Thyroid gland (tissue), 4 donors: ENCODE measurements around the gene GSTP1. TPM values are rescaled to one million over a fixed set of nuclear protein-coding genes. Genes with fewer than 3 reads are reported as not detected.
A peak's percentile ranks its signal among the peaks of the same experiment; 100 is the strongest.

Source experiments
- DNase-seq, 2 donors: peaks; one replicate each; pipeline ENCODE4 v3.0.0-alpha.2; 2019
- H3K27ac ChIP-seq, 3 donors: fragments of 200-600 bp; sonication (generic); 1 replicate in 2 of 3; 2 replicates in 1 of 3; pipeline ENCODE4 v1.5.1; 2016 to 2019; ENCODE audit warnings: mild to moderate bottlenecking in 1 of 3, moderate library complexity in 1 of 3
- H3K27me3 ChIP-seq: fragments of 200-600 bp; sonication (generic); one replicate; pipeline ENCODE4 v1.5.1; 2019
- H3K36me3 ChIP-seq, 2 donors: fragments of 200-600 bp; sonication (generic); one replicate each; pipeline ENCODE4 v1.5.1; 2016 to 2019
- H3K4me1 ChIP-seq, 2 donors: fragments of 200-600 bp; sonication (generic); one replicate each; pipeline ENCODE4 v1.5.1; 2017 to 2019
- H3K4me3 ChIP-seq, 3 donors: fragments of 200-600 bp; sonication (generic); replicated peaks in 1 of 3; 1 replicate in 2 of 3; 2 replicates in 1 of 3; pipeline ENCODE4 v1.5.1; 2016; ENCODE audit warnings: mild to moderate bottlenecking in 1 of 3
- H3K9me3 ChIP-seq: fragments of 200-600 bp; sonication (generic); one replicate; pipeline ENCODE4 v1.5.1; 2017
- POLR2A ChIP-seq, 2 donors: fragments of 450-650 bp; IDR thresholded peaks; one replicate each; pipeline ENCODE4 v1.6.1; 2017; ENCODE audit warnings: antibody characterized with exemption in 2 of 2, mild to moderate bottlenecking in 2 of 2, moderate library complexity in 1 of 2
- WGBS, 2 donors: methylation state at CpG; one replicate each; pipeline ENCODE4 v1.1.5; 2017; 5-methylcytosine and 5-hydroxymethylcytosine counted together
- intact Hi-C: fragments of 100-400 bp; cut with DNase I; formaldehyde crosslinking; loops from one replicate; pipeline ENCODE4 v1.15.1; 2023
- total RNA-seq, 4 donors: library from RNA; depleted of rRNA; stranded (reverse); fragments of >200 nt; gene quantifications; one replicate each; pipeline ENCODE4 v1.2.3, GENCODE V29; 2016
- TF ChIP-seq, protein P1 (sequence below), 6 experiments: fragments of 200-600 bp in 3 of 6; fragments of 450-650 bp in 3 of 6; sonication (generic) in 3 of 6; IDR thresholded peaks; one replicate each; pipeline ENCODE4 v1.5.1; 2016 to 2019; ENCODE audit warnings: antibody characterized with exemption in 6 of 6, mild to moderate bottlenecking in 2 of 6, inconsistent platforms in 1 of 6, moderate library complexity in 1 of 6

GSTP1 gene
- total RNA-seq, 4 donors from 2014 or later = 877 to 4,013 (median 1,716) TPM

DNA sequence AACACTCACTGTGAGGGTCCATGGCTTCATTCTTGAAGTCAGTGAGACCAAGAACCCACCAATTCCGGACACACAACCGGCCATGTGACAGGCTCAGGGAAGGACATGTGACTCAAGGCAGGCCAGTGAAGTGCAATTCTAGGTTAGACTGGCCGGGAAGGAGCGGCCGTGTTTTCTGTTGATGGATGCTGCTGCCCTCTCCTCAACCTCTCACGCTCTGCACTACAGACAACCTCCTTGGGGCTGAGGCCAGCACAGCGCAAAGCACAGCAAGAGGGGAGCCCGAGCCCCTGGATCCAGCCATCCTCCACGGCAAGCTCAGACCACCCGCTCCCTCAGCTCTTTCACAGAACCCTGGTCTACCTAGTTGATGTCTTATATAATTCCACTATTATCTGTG is 43.4 kb downstream of the GSTP1 start:
- no peak overlapping the region for H3K4me3 ChIP-seq
- no peak for DNase-seq
- H3K27ac ChIP-seq = no peak overlapping the region
- no peaks in the 10 kb centered on the region for H3K27me3 ChIP-seq
- intact Hi-C loops = no loop called here
- 91 to 93% methylated on average over 10 of the region's 10 CpGs for WGBS, 2 donors
- peaks cover 5 to 21% of the 10 kb centered on the region in 2 donors for H3K4me1 ChIP-seq
- H3K36me3 ChIP-seq = no peaks in the 10 kb centered on the region
- no peaks in the 10 kb centered on the region for H3K9me3 ChIP-seq
- TF ChIP-seq POLR2A (IDR thresholded peaks at IDR 0.05) = no peak
- TF ChIP-seq, protein P1, sequence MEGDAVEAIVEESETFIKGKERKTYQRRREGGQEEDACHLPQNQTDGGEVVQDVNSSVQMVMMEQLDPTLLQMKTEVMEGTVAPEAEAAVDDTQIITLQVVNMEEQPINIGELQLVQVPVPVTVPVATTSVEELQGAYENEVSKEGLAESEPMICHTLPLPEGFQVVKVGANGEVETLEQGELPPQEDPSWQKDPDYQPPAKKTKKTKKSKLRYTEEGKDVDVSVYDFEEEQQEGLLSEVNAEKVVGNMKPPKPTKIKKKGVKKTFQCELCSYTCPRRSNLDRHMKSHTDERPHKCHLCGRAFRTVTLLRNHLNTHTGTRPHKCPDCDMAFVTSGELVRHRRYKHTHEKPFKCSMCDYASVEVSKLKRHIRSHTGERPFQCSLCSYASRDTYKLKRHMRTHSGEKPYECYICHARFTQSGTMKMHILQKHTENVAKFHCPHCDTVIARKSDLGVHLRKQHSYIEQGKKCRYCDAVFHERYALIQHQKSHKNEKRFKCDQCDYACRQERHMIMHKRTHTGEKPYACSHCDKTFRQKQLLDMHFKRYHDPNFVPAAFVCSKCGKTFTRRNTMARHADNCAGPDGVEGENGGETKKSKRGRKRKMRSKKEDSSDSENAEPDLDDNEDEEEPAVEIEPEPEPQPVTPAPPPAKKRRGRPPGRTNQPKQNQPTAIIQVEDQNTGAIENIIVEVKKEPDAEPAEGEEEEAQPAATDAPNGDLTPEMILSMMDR (IDR thresholded peaks at IDR 0.05) = no peak

DNA sequence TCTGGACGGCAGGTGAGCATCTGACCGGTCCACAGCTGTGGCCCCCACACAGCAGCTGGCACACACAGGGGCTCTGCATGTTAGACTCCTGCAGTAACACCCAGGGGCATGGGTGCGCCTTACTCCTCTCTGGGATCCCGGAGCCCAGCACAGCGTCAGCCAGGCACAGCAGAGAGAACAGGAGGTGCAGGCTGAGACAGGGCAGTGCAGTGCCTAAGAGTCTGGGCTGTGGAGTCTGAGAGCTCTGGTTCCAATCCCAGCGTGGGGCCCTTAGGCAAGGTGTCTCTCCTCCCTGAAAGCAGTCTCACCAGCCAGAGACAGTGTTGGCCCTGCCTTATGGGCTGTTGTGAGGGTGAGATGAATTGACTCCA is 43.8 kb downstream of the GSTP1 start:
- WGBS, 2 donors = 92 to 95% methylated on average over 3 to 6 of the region's 6 CpGs
- no peak for DNase-seq
- intact Hi-C loops = no loop called here
- H3K9me3 ChIP-seq = no peaks in the 10 kb centered on the region
- no peaks in the 10 kb centered on the region for H3K36me3 ChIP-seq
- H3K27me3 ChIP-seq = no peaks in the 10 kb centered on the region
- H3K4me1 ChIP-seq = peaks cover 5 to 23% of the 10 kb centered on the region in 2 donors
- no peak for TF ChIP-seq POLR2A (IDR thresholded peaks at IDR 0.05)
- TF ChIP-seq, protein P1 (IDR thresholded peaks at IDR 0.05) = no peak
- no peak overlapping the region for H3K27ac ChIP-seq
- no peak overlapping the region for H3K4me3 ChIP-seq

DNA sequence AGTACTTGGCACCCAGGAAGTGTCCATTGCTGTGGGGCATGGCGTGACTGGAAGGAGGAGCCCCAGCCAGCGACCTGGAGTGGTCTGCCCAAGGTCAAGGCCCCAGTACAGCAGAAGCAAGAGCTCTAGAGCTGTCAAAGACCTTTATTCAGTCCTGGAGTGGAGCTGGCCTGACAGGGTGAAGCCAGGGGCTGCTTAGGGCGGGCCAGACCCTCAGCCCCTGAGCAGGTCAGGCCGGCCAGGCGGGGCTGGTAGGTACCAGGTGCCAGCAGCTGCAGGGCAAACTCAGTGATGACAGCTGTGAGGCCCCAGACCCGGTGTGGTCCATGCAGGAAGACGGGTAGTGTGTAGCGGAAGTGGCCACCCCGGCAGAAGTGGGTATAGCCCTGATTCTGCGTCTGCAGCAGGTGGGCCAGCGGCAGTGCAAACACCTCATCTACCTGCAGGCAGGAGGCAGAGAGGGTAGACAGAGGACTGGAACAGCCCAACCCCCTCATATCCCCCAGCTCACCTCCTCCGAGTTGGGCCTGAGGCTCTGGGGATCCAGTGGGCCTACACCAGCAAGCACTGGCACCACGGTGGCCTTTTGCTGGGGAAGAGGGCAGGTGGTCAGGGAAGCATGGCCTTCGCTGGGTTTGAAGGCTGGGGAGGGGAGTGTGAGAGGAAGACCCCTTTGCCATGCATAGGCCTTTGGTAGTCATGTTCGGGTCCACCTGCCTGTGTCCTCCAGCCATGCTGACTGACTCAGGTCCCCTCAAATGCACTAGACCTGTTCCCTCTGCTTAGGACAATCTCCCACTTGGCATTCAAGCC is 44.4 kb downstream of the GSTP1 start:
- TF ChIP-seq, protein P1 (IDR thresholded peaks at IDR 0.05) = no peak
- no peak for TF ChIP-seq POLR2A (IDR thresholded peaks at IDR 0.05)
- intact Hi-C loops = no loop called here
- H3K4me3 ChIP-seq = no peak overlapping the region
- no peaks in the 10 kb centered on the region for H3K9me3 ChIP-seq
- no peak overlapping the region for H3K27ac ChIP-seq
- H3K36me3 ChIP-seq = no peaks in the 10 kb centered on the region
- 89 to 98% methylated on average over 3 to 13 of the region's 15 CpGs for WGBS, 2 donors
- no peak for DNase-seq
- peaks cover 5 to 28% of the 10 kb centered on the region in 2 donors for H3K4me1 ChIP-seq
- no peaks in the 10 kb centered on the region for H3K27me3 ChIP-seq

DNA sequence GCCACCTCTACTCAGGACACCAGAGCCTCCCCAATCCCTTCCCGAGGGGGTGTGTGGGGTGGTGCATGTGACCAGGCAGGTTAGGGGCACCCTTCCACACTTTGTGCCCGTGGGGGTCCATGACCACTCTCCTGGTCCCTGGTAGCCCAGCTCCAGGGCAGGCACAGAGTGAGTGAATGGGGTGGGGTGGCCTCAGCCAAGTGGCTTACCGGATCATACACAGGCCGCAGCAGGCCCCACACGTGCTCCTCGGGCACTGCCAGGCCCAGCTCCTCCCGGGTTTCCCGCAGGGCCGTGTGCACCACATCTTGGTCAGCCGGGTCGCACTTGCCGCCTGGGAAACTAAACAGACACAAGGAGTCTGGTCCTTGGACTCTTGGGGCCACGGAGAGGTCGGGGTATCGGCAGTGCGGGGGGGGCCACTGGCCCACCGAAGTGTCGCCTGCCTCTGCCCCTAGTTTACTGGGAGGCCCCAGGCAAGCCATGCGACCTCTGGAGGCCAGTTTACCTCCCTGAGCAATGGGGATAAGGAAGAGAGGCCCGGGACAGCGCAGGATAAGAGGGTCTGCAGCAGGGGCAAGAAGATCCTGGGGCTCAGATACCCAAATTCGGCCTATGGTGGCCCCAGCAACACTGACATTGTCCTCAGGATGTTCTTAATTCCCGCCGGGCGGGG is 45.2 kb downstream of the GSTP1 start:
- Histone ChIP-seq H3K27me3 (no peaks in the 10 kb centered on the region), H3K9me3 (no peaks in the 10 kb centered on the region), H3K36me3 (no peaks in the 10 kb centered on the region), H3K27ac (peak overlapping the region in 2 of 3 donors; percentile 7 to 89), H3K4me3 (peak overlapping the region in 1 of 3 donors; percentile 53), H3K4me1 (peaks cover 5 to 28% of the 10 kb centered on the region in 2 donors)
- intact Hi-C loops = no loop called here
- WGBS, 2 donors = 47 to 60% methylated on average over 13 to 20 of the region's 25 CpGs
- TF ChIP-seq, protein P1 (IDR thresholded peaks at IDR 0.05) = no peak
- TF ChIP-seq POLR2A (IDR thresholded peaks at IDR 0.05) = no peak
- no peak for DNase-seq
